Measurements from ENCODE around the gene TMEM132D. TPM values are rescaled to one million over a fixed set of nuclear protein-coding genes. Genes with fewer than 3 reads are reported as not detected.

The TMEM132D gene
- total and polyA plus RNA-seq, 8 donors: 0.19 to 2.8 (median 0.46) TPM

DNA sequence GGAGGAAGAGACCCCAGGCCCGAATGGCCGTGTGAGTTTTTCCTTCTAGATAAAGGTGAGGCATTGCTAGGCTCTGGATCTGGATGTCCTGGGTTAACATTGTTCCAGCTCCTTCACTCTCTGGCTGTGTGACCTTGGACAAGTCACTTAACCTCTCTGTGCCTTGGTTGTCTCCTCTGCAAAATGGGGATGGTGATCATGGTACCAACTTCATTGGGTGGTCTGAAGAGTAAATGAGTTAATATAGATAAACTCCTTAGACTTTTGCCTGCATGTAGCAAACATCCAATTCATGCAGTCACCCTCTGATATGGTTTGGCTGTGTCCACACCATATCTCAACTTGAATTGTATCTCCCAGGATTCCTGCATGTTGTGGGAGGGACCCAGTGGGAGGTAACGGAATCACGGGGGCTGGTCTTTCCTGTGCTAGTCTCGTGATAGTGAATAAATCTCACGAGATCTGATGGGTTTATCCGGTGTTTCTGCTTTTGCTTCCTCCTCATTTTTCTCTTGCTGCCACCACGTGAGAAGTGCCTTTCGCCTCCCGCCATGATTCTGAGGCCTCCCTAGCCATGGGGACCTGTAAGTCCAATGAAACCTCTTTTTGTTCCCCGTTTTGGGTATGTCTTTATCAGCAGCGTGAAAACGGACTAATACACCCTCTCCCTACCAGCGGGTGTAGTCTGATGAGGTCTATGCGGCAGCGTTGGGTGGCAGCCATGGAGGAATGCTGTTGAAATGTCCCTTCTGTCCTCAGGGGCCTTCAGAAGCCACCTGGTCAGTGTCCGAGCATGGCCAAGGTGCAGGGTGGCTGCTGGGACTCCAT lies 794.4 kb downstream of the TMEM132D start:
- FAIRE-seq (no peak), DNase-seq (no peak), ATAC-seq (no peak)
- Histone ChIP-seq H3K9me3 (no peaks in the 10 kb centered on the region), H3K4me1 (no peaks in the 10 kb centered on the region), H3K27ac (no peak overlapping the region), H3K4me3 (no peak overlapping the region), H3K36me3 (no peaks in the 10 kb centered on the region), H3K27me3 (no peaks in the 10 kb centered on the region)
- WGBS, 2 donors: 56 to 69% methylated on average over 17 of the region's 17 CpGs
- intact Hi-C loops (cut with DNase I): no loop called here
- TF ChIP-seq CTCF (IDR thresholded peaks at IDR 0.05): no peak

- Histone ChIP-seq H3K27me3 (no peaks in the 10 kb centered on the region), H3K4me3 (no peak overlapping the region), H3K9me3 (no peaks in the 10 kb centered on the region), H3K36me3 (no peaks in the 10 kb centered on the region), H3K4me1 (no peaks in the 10 kb centered on the region), H3K27ac (no peak overlapping the region)
- DNase-seq: no peak
- TF ChIP-seq CTCF (IDR thresholded peaks at IDR 0.05): no peak
- no peak for ATAC-seq
- no peak for FAIRE-seq
- intact Hi-C loops (cut with DNase I): no loop called here
- 36 to 50% methylated on average over 2 of the region's 2 CpGs for WGBS, 2 donors
Measured at GRCh38 chr12:129106772-129107171, 797.1 kb downstream of the TMEM132D start.

DNA sequence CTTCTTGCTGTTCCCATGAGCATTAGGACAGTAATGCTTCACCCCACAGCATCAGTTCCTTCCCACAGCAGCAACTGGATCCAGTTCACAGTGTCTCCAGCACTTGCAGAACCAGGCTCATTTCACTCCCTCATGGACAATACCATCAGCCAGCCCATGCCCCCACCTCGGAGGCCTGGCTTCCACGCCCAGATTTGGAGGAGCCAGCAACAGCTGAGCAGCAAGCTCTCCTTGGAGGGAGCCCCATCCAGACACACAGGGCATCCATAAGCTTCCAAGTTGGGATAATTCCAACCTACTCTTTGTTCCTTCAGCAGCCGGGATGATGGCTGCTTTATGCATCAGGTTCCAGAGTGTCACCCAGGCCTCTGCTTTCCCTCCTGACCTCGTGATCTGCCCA lies 800.6 kb downstream of the TMEM132D start:
- WGBS, 2 donors: 42 to 52% methylated on average over 4 of the region's 4 CpGs
- no peak for ATAC-seq
- H3K4me3 ChIP-seq: no peak overlapping the region
- no peaks in the 10 kb centered on the region for H3K27me3 ChIP-seq
- intact Hi-C loops (cut with DNase I): no loop called here
- no peaks in the 10 kb centered on the region for H3K36me3 ChIP-seq
- H3K9me3 ChIP-seq: no peaks in the 10 kb centered on the region
- DNase-seq: no peak
- no peak for TF ChIP-seq CTCF (IDR thresholded peaks at IDR 0.05)
- FAIRE-seq: no peak
- no peak overlapping the region for H3K27ac ChIP-seq
- no peaks in the 10 kb centered on the region for H3K4me1 ChIP-seq

GRCh38 chr12:129102233-129102632 lies 801.6 kb downstream of the TMEM132D start:
- no peak for TF ChIP-seq CTCF (IDR thresholded peaks at IDR 0.05)
- no peak overlapping the region for H3K4me3 ChIP-seq

GRCh38 chr12:129101816-129102215 lies 802.0 kb downstream of the TMEM132D start:
- intact Hi-C loops (cut with DNase I): no loop called here
- no peaks in the 10 kb centered on the region for H3K36me3 ChIP-seq
- no peaks in the 10 kb centered on the region for H3K4me1 ChIP-seq
- DNase-seq (no peak), ATAC-seq (no peak), FAIRE-seq (no peak)
- H3K9me3 ChIP-seq: no peaks in the 10 kb centered on the region
- no peak overlapping the region for H3K4me3 ChIP-seq
- no peak overlapping the region for H3K27ac ChIP-seq
- WGBS, 2 donors: 62 to 66% methylated on average over 5 of the region's 5 CpGs
- H3K27me3 ChIP-seq: no peaks in the 10 kb centered on the region
- TF ChIP-seq CTCF (IDR thresholded peaks at IDR 0.05): no peak

More at GRCh38 chr12:129102233-129102632, 801.6 kb downstream of the TMEM132D start:
- FAIRE-seq (no peak), DNase-seq (no peak), ATAC-seq (no peak)
- intact Hi-C loops (cut with DNase I): no loop called here
- 57 to 66% methylated on average over 7 of the region's 7 CpGs for WGBS, 2 donors
- H3K27me3 ChIP-seq: no peaks in the 10 kb centered on the region
- no peaks in the 10 kb centered on the region for H3K9me3 ChIP-seq
- no peak overlapping the region for H3K27ac ChIP-seq
- no peaks in the 10 kb centered on the region for H3K4me1 ChIP-seq
- H3K36me3 ChIP-seq: no peaks in the 10 kb centered on the region
